Measurements from ENCODE around the gene TMEM72.

- TF ChIP-seq, protein P1, sequence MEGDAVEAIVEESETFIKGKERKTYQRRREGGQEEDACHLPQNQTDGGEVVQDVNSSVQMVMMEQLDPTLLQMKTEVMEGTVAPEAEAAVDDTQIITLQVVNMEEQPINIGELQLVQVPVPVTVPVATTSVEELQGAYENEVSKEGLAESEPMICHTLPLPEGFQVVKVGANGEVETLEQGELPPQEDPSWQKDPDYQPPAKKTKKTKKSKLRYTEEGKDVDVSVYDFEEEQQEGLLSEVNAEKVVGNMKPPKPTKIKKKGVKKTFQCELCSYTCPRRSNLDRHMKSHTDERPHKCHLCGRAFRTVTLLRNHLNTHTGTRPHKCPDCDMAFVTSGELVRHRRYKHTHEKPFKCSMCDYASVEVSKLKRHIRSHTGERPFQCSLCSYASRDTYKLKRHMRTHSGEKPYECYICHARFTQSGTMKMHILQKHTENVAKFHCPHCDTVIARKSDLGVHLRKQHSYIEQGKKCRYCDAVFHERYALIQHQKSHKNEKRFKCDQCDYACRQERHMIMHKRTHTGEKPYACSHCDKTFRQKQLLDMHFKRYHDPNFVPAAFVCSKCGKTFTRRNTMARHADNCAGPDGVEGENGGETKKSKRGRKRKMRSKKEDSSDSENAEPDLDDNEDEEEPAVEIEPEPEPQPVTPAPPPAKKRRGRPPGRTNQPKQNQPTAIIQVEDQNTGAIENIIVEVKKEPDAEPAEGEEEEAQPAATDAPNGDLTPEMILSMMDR (IDR thresholded peaks at IDR 0.05): peak in 1 of 3 experiments; percentile 7
- no peak for TF ChIP-seq POLR2A (IDR thresholded peaks at IDR 0.05)
Measured at GRCh38 chr10:44878706-44879530, 32.2 kb upstream of the TMEM72 start.

All from vagina (tissue), 2 donors.